Progenitor cell of endocrine pancreas (in vitro differentiated cells): ENCODE data around the gene P3H2. TPM values are rescaled to one million over a fixed set of nuclear protein-coding genes. Genes with fewer than 3 reads are reported as not detected.
"Not testable (repeated sequence)": the region's sequence is repeated elsewhere in the genome, so short reads cannot be mapped to it uniquely, and the experiment has no call there.

Source experiments
- DNase-seq: peaks from one replicate; pipeline ENCODE4 v3.0.0; 2021; ENCODE audit warnings: low spot score; ENCODE audit not compliant: unreplicated experiment
- H3K27ac Mint-ChIP-seq: 2 replicates; pipeline ENCODE4 v1.8.0; 2021; ENCODE audit warnings: mild to moderate bottlenecking, moderate library complexity, mixed read lengths
- H3K27me3 Mint-ChIP-seq: 2 replicates; pipeline ENCODE4 v1.8.0; 2021; ENCODE audit warnings: mixed read lengths
- H3K36me3 Mint-ChIP-seq: 2 replicates; pipeline ENCODE4 v1.8.0; 2022; ENCODE audit warnings: mixed read lengths; ENCODE audit not compliant: insufficient read depth
- H3K4me1 Mint-ChIP-seq: 2 replicates; pipeline ENCODE4 v1.8.0; 2021; ENCODE audit warnings: low read depth, mixed read lengths
- H3K4me3 Mint-ChIP-seq: 2 replicates; pipeline ENCODE4 v1.8.0; 2021; ENCODE audit warnings: low read depth, mild to moderate bottlenecking, moderate library complexity, mixed read lengths
- H3K9me3 Mint-ChIP-seq: 2 replicates; pipeline ENCODE4 v1.8.0; 2021; ENCODE audit warnings: low read depth, mixed read lengths
- CTCF ChIP-seq: fragments of 200-600 bp; sonication (generic); IDR thresholded peaks from one replicate; pipeline ENCODE4 v1.5.0; 2021; ENCODE audit warnings: antibody characterized with exemption, mild to moderate bottlenecking; ENCODE audit not compliant: unreplicated experiment
- total RNA-seq: library from RNA; stranded (reverse); gene quantifications from 2 replicates; pipeline ENCODE4 v1.2.1, GENCODE V29; 2021

The P3H2 gene
- total RNA-seq, 1 donor from 2014 or later = 5.3 TPM

- TF ChIP-seq CTCF = no peak
- Mint-ChIP-seq H3K36me3 (no peaks in the 10 kb centered on the region), H3K27ac (no peak overlapping the region), H3K27me3 (no peaks in the 10 kb centered on the region), H3K9me3 (no peaks in the 10 kb centered on the region), H3K4me1 (peaks cover 5% of the 10 kb centered on the region), H3K4me3 (no peak overlapping the region)
- no peak for DNase-seq
Observed at GRCh38 chr3:190086191-190086590, 34.5 kb downstream of the P3H2 start.

- no peaks in the 10 kb centered on the region for H3K9me3 Mint-ChIP-seq
- H3K36me3 Mint-ChIP-seq = no peaks in the 10 kb centered on the region
- DNase-seq = no peak
- H3K27ac Mint-ChIP-seq = no peak overlapping the region
- H3K4me3 Mint-ChIP-seq = no peak overlapping the region
- H3K4me1 Mint-ChIP-seq = peaks cover 5% of the 10 kb centered on the region
- H3K27me3 Mint-ChIP-seq = no peaks in the 10 kb centered on the region
- no peak for TF ChIP-seq CTCF
Observed at GRCh38 chr3:190084983-190085382, 35.7 kb downstream of the P3H2 start.

- Mint-ChIP-seq H3K9me3 (no peaks in the 10 kb centered on the region), H3K4me1 (peaks cover 5% of the 10 kb centered on the region), H3K27me3 (no peaks in the 10 kb centered on the region), H3K4me3 (no peak overlapping the region), H3K36me3 (no peaks in the 10 kb centered on the region), H3K27ac (no peak overlapping the region)
- no peak for DNase-seq
- TF ChIP-seq CTCF = no peak
Observed at GRCh38 chr3:190083635-190084034, 37.1 kb downstream of the P3H2 start.

- H3K27ac Mint-ChIP-seq = no peak overlapping the region
- no peak for DNase-seq
- no peaks in the 10 kb centered on the region for H3K9me3 Mint-ChIP-seq
- no peak for TF ChIP-seq CTCF
- H3K27me3 Mint-ChIP-seq = no peaks in the 10 kb centered on the region
- no peak overlapping the region for H3K4me3 Mint-ChIP-seq
- no peaks in the 10 kb centered on the region for H3K36me3 Mint-ChIP-seq
- H3K4me1 Mint-ChIP-seq = peaks cover 5% of the 10 kb centered on the region
Observed at GRCh38 chr3:190081389-190081788, 39.3 kb downstream of the P3H2 start.

- H3K27me3 Mint-ChIP-seq = peaks cover 10% of the 10 kb centered on the region
- H3K9me3 Mint-ChIP-seq, DNase-seq: not testable (repeated sequence)
Observed at GRCh38 chr3:190079173-190079572, 41.5 kb downstream of the P3H2 start.

GRCh38 chr3:190077395-190078045 is 43.2 kb downstream of the P3H2 start:
- Mint-ChIP-seq H3K27me3 (peaks cover 10% of the 10 kb centered on the region), H3K36me3 (no peaks in the 10 kb centered on the region), H3K4me1 (peaks cover 9% of the 10 kb centered on the region), H3K27ac (no peak overlapping the region), H3K4me3 (no peak overlapping the region), H3K9me3 (no peaks in the 10 kb centered on the region)
- no peak for DNase-seq
- TF ChIP-seq CTCF = no peak

More at GRCh38 chr3:190079173-190079572, 41.5 kb downstream of the P3H2 start:
- not testable (repeated sequence) for H3K36me3 Mint-ChIP-seq, H3K27ac Mint-ChIP-seq, H3K4me1 Mint-ChIP-seq, H3K4me3 Mint-ChIP-seq
